Natural killer cell treated with Interleukin-12 subunit alpha and Interleukin-12 subunit beta and Interleukin-15 and Interleukin-18, amount 100 ng/mL, for 72 hours (primary cell): Measurements from ENCODE around the gene XCR1. TPM values are rescaled to one million over a fixed set of nuclear protein-coding genes. Genes with fewer than 3 reads are reported as not detected.

Source experiments
- ATAC-seq, 2 donors: fragments of 150-1000 bp; cut with Tn5 transposase in 1 of 2; sonication (Bioruptor Pico), chemical (Tn5 transposase) in 1 of 2; 2 replicates each; pipeline ENCODE4 v1.10.0; 2021
- DNase-seq: peaks from one replicate; pipeline ENCODE4 v3.0.0; 2022; ENCODE audit warnings: low spot score
- H3K27ac Mint-ChIP-seq, 2 donors: 1 replicate in 1 of 2; 2 replicates in 1 of 2; pipeline ENCODE4 v1.8.0; 2022; ENCODE audit warnings: mixed read lengths in 2 of 2, mild to moderate bottlenecking in 1 of 2, moderate library complexity in 1 of 2
- H3K27me3 Mint-ChIP-seq, 2 donors: 1 replicate in 1 of 2; 2 replicates in 1 of 2; pipeline ENCODE4 v1.8.0; 2022; ENCODE audit warnings: mixed read lengths in 2 of 2
- H3K36me3 Mint-ChIP-seq: one replicate; pipeline ENCODE4 v1.8.0; 2022; ENCODE audit warnings: mixed read lengths
- H3K4me1 Mint-ChIP-seq, 2 donors: 1 replicate in 1 of 2; 2 replicates in 1 of 2; pipeline ENCODE4 v1.8.0; 2022; ENCODE audit warnings: low read depth in 2 of 2, mixed read lengths in 2 of 2, mild to moderate bottlenecking in 1 of 2
- H3K4me3 Mint-ChIP-seq: one replicate; pipeline ENCODE4 v1.8.0; 2022; ENCODE audit warnings: mixed read lengths
- H3K9me3 Mint-ChIP-seq: 2 replicates; pipeline ENCODE4 v1.8.0; 2022; ENCODE audit warnings: mixed read lengths
- total RNA-seq, 2 donors: library from RNA; stranded (reverse); gene quantifications; one replicate each; pipeline ENCODE4 v1.2.3, GENCODE V29; 2022

The XCR1 gene
- total RNA-seq, 2 donors from 2014 or later, result not detected

DNA sequence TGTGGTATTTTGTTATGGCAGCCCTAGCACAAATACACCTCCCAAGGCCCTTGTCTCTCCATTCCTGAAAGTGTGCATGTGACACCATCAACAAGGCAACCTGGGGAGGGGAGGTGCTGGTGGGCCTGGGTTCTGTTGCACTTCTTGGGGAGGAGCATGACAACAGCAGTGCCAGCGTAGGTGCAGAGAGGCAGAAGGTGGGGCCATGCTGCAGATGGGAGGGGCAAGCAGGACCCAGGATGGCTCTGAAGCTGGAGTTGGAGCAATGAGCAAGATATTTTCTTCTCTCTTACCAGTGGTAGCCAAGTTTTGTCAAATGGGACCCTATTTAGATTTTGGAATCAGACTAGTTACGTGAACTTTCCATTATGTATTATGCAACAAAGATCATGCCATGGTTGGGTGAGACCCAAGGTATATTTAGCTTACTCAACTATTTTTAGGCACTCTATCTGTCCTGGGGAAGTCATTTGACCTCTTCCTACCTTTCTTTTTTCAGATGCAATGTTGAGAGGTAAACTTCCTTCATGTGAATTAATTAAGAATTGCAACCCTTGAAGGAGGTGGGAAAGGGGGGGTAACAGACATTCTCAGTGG, 35.1 kb downstream of the XCR1 start:
- H3K9me3 Mint-ChIP-seq, result no peaks in the 10 kb centered on the region
- ATAC-seq, result no peak
- peaks cover 56 to 70% of the 10 kb centered on the region in 2 donors for H3K4me1 Mint-ChIP-seq
- peak overlapping the region; percentile 73 to 84 for H3K27ac Mint-ChIP-seq
- peaks cover 7% of the 10 kb centered on the region for H3K36me3 Mint-ChIP-seq
- peak overlapping the region; percentile 85 for H3K4me3 Mint-ChIP-seq
- DNase-seq, result no peak
- no peaks in the 10 kb centered on the region for H3K27me3 Mint-ChIP-seq

GRCh38 chr3:45991341-45991740, 35.9 kb downstream of the XCR1 start:
- H3K4me3 Mint-ChIP-seq, result peak overlapping the region; percentile 85
- ATAC-seq, result no peak

GRCh38 chr3:45990181-45990580, 37.1 kb downstream of the XCR1 start:
- Mint-ChIP-seq H3K36me3 (peaks cover 7% of the 10 kb centered on the region), H3K4me3 (peak overlapping the region; percentile 2)

More at GRCh38 chr3:45991341-45991740, 35.9 kb downstream of the XCR1 start:
- peak overlapping the region; percentile 73 to 84 for H3K27ac Mint-ChIP-seq
- peaks cover 55 to 69% of the 10 kb centered on the region in 2 donors for H3K4me1 Mint-ChIP-seq
- no peak for DNase-seq
- H3K9me3 Mint-ChIP-seq, result no peaks in the 10 kb centered on the region
- peaks cover 7% of the 10 kb centered on the region for H3K36me3 Mint-ChIP-seq
- no peaks in the 10 kb centered on the region for H3K27me3 Mint-ChIP-seq

DNA sequence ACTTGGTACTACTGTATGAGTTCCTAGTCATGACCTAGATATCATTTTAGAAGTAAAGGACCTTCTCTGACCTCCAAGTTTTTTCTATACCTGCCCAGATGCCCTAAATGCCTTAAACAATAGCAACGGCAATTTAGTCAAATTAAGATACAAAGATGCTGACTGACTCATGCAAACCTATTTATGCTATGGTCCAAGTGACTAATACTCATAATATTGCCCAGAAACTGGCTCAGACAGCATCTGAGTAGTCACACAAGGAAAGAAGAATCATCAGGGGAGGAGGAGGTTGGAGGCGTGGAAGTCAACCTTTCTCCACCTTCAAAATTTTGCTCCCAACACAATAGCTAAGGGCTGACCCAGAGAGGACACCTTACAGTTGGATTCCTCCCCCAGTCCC, 38.5 kb downstream of the XCR1 start:
- peak overlapping the region; percentile 79 to 83 for H3K27ac Mint-ChIP-seq
- DNase-seq (no peak), ATAC-seq (peak in 1 of 2 donors; percentile 51)
- no peaks in the 10 kb centered on the region for H3K27me3 Mint-ChIP-seq
- no peaks in the 10 kb centered on the region for H3K9me3 Mint-ChIP-seq
- peaks cover 59 to 65% of the 10 kb centered on the region in 2 donors for H3K4me1 Mint-ChIP-seq
- H3K4me3 Mint-ChIP-seq, result peak overlapping the region; percentile 47
- peaks cover 7% of the 10 kb centered on the region for H3K36me3 Mint-ChIP-seq

More at GRCh38 chr3:45990181-45990580, 37.1 kb downstream of the XCR1 start:
- ATAC-seq, result no peak
- Mint-ChIP-seq H3K4me1 (peaks cover 57 to 65% of the 10 kb centered on the region in 2 donors), H3K9me3 (no peaks in the 10 kb centered on the region), H3K27me3 (no peaks in the 10 kb centered on the region), H3K27ac (peak overlapping the region; percentile 37 to 79)
- DNase-seq, result no peak

DNA sequence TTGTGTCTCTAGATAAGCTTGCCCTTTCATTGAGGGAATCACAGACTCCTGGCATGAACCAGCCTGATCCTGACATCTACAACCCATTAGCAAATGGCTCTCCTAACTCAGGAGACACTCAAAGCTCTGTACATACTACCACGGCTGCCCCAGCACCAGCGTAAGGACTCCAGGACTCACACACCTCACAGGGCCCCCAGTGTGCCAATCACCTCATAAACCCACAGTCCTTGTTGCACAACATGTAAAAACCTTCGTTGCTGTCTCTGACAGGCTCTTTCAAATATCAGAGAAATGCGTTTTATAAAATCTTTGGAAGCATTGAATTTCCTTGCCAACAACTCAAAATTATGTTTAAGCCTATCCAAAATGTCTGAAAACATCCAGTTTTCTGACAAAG, 38.9 kb downstream of the XCR1 start:
- peaks cover 7% of the 10 kb centered on the region for H3K36me3 Mint-ChIP-seq
- peak; percentile 69 to 74 for ATAC-seq
- peaks cover 56 to 62% of the 10 kb centered on the region in 2 donors for H3K4me1 Mint-ChIP-seq
- no peaks in the 10 kb centered on the region for H3K27me3 Mint-ChIP-seq
- peak overlapping the region; percentile 79 to 83 for H3K27ac Mint-ChIP-seq
- no peaks in the 10 kb centered on the region for H3K9me3 Mint-ChIP-seq
- DNase-seq, result no peak
- peak overlapping the region; percentile 47 for H3K4me3 Mint-ChIP-seq

GRCh38 chr3:45987368-45988291, 39.7 kb downstream of the XCR1 start:
- Mint-ChIP-seq H3K9me3 (no peaks in the 10 kb centered on the region), H3K4me3 (peak overlapping the region; percentile 47), H3K27me3 (no peaks in the 10 kb centered on the region), H3K27ac (peak overlapping the region; percentile 79 to 83), H3K36me3 (peaks cover 2% of the 10 kb centered on the region), H3K4me1 (peaks cover 48 to 55% of the 10 kb centered on the region in 2 donors)
- DNase-seq, result no peak
- ATAC-seq, result no peak

- Mint-ChIP-seq H3K36me3 (peaks cover under 1% of the 10 kb centered on the region), H3K9me3 (no peaks in the 10 kb centered on the region), H3K4me1 (peaks cover 39 to 44% of the 10 kb centered on the region in 2 donors), H3K27ac (peak overlapping the region; percentile 28 to 79), H3K4me3 (no peak overlapping the region), H3K27me3 (no peaks in the 10 kb centered on the region)
- ATAC-seq, result no peak
- DNase-seq, result no peak
Observed at GRCh38 chr3:45986303-45986982, 40.8 kb downstream of the XCR1 start.

DNA sequence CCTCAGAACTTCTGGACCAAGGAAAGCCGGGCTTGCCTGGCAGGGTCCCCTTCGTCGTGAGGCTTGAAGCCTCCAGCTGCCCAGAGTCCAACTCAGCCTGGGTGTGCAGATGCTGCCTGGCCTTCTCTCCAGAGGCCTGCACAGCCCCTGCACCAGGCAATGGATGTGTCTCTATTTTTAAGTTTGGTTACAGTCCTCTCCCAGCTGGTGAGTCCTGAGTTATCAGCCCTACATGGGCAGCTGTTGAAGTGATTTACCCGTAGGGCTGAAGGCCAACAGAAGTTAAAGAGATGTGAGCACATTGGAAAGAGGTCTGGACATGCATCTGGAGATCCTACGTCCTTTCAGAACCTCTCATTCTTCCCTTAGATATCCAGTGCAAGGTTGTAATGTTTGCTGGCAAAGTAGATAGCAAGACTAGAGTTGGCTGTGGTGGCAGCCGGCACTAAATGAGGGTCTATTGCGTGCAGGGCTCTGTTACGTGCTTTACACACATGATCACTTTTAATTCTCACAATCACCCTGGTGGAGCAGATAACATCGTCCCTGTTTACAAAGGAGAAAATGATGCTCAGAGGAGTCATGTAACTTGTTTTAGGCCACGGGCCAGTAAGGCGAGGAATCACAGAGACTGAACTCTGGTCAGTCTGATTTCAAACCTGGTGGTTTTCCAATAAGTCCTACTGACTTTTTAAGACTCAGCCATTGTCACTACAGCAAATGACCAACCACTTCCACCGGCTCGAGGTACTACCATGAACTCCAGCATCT, 41.6 kb downstream of the XCR1 start:
- Mint-ChIP-seq H3K4me3 (no peak overlapping the region), H3K9me3 (no peaks in the 10 kb centered on the region), H3K27me3 (no peaks in the 10 kb centered on the region), H3K27ac (peak overlapping the region; percentile 75 to 79), H3K4me1 (peaks cover 42 to 47% of the 10 kb centered on the region in 2 donors), H3K36me3 (peaks cover 6% of the 10 kb centered on the region)
- DNase-seq (no peak), ATAC-seq (no peak)

DNA sequence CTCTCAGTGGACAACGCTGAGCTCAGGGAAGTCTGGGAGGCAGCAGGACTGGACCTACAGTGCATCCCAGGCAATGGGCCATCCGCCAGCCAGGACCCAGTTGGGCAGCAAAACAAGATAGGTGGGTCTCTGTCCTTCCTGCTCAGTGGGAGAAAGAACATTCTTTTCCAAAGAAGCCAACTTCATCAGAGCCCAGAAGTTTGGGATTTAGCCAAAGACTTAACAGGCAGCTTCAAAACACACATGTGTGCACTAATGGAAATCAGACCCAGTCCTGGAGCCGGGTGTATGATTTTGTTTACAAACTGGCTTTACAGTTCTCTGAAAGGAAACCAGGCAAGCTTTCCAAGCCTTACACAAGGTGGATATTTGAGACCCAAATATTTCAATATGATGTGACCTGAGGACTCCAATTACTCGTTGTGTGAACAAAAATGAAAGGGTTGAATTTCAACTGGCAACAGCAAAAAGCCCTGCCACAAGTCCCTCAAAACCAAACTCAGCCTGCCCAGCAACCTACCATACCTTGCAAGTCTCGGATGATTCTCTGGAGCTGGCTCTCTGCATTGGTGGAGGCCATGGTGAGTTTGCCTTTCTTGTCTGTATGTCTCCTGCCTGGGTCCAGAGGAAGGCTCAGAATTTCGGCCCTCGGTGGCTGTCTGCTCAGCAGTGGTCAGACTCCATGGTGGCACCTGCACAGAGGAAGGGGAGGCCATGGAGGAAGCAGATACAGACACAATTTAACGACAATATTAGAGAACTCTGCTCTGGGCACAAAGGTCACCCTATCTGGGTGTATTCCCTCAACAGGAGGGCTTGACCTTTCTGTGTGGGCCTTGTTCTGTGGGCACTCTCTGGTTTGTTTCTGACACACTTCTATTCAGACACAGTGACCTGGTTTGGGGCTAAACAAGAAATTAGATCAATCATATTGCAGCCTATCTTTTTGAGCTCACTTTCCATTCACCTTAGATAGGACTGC, 42.7 kb downstream of the XCR1 start:
- DNase-seq, result no peak
- no peak for ATAC-seq
- no peaks in the 10 kb centered on the region for H3K9me3 Mint-ChIP-seq
- no peak overlapping the region for H3K4me3 Mint-ChIP-seq
- H3K27me3 Mint-ChIP-seq, result no peaks in the 10 kb centered on the region
- peaks cover 38 to 39% of the 10 kb centered on the region in 2 donors for H3K4me1 Mint-ChIP-seq
- H3K36me3 Mint-ChIP-seq, result peaks cover 6% of the 10 kb centered on the region
- H3K27ac Mint-ChIP-seq, result peak overlapping the region in 1 of 2 donors; percentile 75

DNA sequence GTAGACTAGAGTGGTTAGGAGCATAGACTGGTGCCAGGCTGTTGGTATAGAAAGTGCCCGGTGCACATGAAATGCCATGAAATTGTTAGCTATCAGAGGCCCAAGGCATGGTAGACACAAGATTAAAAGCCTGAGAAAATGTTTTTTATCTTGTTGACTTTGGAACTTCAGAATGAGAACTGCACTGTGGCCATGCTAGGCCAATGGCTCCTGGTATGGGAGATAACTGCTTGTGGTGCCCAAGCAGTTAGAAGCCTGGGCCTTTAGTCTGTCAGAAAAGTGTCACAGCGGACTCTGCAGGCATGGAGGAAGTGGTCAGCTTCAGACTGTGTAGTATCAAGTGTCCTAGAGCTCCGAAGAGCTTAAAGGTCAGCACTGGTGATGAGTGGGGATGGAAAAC, 43.5 kb downstream of the XCR1 start:
- ATAC-seq (no peak), DNase-seq (no peak)
- Mint-ChIP-seq H3K27me3 (no peaks in the 10 kb centered on the region), H3K27ac (no peak overlapping the region), H3K4me3 (no peak overlapping the region), H3K36me3 (peaks cover 7% of the 10 kb centered on the region), H3K9me3 (no peaks in the 10 kb centered on the region), H3K4me1 (peaks cover 34 to 38% of the 10 kb centered on the region in 2 donors)

DNA sequence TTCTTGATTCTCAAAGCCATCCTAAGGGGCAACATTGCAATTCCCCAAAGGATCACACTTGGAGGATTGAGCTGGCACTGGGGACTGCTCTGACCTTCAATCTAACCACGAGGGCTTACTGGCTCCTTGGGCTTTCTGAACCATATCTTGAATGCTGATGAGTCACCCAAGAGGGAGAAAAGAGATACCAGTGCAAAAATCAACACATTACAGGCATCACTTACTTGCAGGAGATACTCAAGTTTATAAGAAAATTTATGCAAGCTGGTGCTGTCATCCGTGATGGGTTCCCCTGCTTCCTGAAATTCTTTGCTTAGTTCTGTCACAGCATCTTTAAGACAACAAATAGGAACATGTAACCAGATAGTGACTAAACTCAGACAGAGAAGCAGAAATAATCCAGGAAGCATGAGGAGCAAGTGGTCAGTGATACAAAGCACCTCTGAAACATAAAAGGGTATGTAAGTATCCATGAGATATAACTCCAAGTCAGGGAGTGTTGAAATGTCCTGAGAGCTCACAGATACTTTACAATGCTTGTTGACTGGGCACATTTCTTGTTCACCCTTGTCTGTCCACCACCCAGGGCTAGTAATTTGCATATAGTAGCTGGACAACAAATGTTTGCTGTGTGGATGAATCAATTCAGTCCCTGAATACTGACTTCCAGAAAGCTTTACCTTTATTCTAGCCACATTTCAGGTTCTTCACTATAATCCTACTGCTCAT, 45.8 kb downstream of the XCR1 start:
- Mint-ChIP-seq H3K4me1 (peaks cover 32 to 37% of the 10 kb centered on the region in 2 donors), H3K9me3 (no peaks in the 10 kb centered on the region), H3K4me3 (peak overlapping the region; percentile 75), H3K27ac (peak overlapping the region; percentile 50 to 82), H3K27me3 (no peaks in the 10 kb centered on the region), H3K36me3 (peaks cover 18% of the 10 kb centered on the region)
- ATAC-seq, result peak in 1 of 2 donors; percentile 57
- no peak for DNase-seq

- peaks cover 18% of the 10 kb centered on the region for H3K36me3 Mint-ChIP-seq
- peaks cover 38 to 40% of the 10 kb centered on the region in 2 donors for H3K4me1 Mint-ChIP-seq
- H3K27ac Mint-ChIP-seq, result peak overlapping the region; percentile 50 to 82
- no peak for ATAC-seq
- no peak for DNase-seq
- no peaks in the 10 kb centered on the region for H3K9me3 Mint-ChIP-seq
- no peaks in the 10 kb centered on the region for H3K27me3 Mint-ChIP-seq
- H3K4me3 Mint-ChIP-seq, result peak overlapping the region; percentile 75
Observed at GRCh38 chr3:45980819-45981218, 46.5 kb downstream of the XCR1 start.
